ENCODE measurements around the gene LOC101059915.
"Not testable (repeated sequence)": the region's sequence is repeated elsewhere in the genome, so short reads cannot be mapped to it uniquely, and the experiment has no call there.

Gene LOC101059915

GRCh38 chrX:71669492-71669891 lies 2.1 kb downstream of the LOC101059915 start:
- H3K4me1 ChIP-seq (ENCODE audit: insufficient read depth) = no peaks in the 10 kb centered on the region
- H3K36me3 ChIP-seq = no peaks in the 10 kb centered on the region
- intact Hi-C loops (cut with DNase I) = no loop called here
- TF ChIP-seq POLR2A (IDR thresholded peaks at IDR 0.05) (no peak), CTCF (IDR thresholded peaks at IDR 0.05) (no peak), EP300 (IDR thresholded peaks at IDR 0.05) (no peak)
- H3K27ac ChIP-seq = no peak overlapping the region
- DNase-seq = no peak
- H3K27me3 ChIP-seq = no peaks in the 10 kb centered on the region
- WGBS, 3 donors = 43 to 59% (median 52%) methylated on average over 13 of the region's 13 CpGs
- H3K9me3 ChIP-seq = no peaks in the 10 kb centered on the region
- H3K4me3 ChIP-seq = no peak overlapping the region

- H3K9me3 ChIP-seq; H3K27me3 ChIP-seq; H3K27ac ChIP-seq; H3K36me3 ChIP-seq; intact Hi-C loops (cut with DNase I); H3K4me1 ChIP-seq (ENCODE audit: insufficient read depth); H3K4me3 ChIP-seq: not testable (repeated sequence)
- peak in 1 of 3 donors; percentile 33 for TF ChIP-seq CTCF (IDR thresholded peaks at IDR 0.05)
- WGBS, 3 donors = 34 to 43% (median 36%) methylated on average over 10 of the region's 10 CpGs
- peak in 2 of 5 donors; percentile 14 to 35 for DNase-seq
These were observed 2.6 kb downstream of the LOC101059915 start for GRCh38 chrX:71669947-71670346.

- Histone ChIP-seq H3K27me3 (no peaks in the 10 kb centered on the region), H3K9me3 (no peaks in the 10 kb centered on the region), H3K4me3 (no peak overlapping the region), H3K4me1 (ENCODE audit: insufficient read depth) (no peaks in the 10 kb centered on the region), H3K36me3 (no peaks in the 10 kb centered on the region), H3K27ac (no peak overlapping the region)
- TF ChIP-seq CTCF (IDR thresholded peaks at IDR 0.05) = no peak
- no peak for TF ChIP-seq EP300 (IDR thresholded peaks at IDR 0.05)
- no peak for TF ChIP-seq POLR2A (IDR thresholded peaks at IDR 0.05)
- intact Hi-C loops (cut with DNase I) = no loop called here
- peak in 1 of 5 donors; percentile 6 for DNase-seq
- WGBS, 3 donors = 72 to 79% (median 79%) methylated on average over 12 of the region's 12 CpGs
These were observed 3.9 kb downstream of the LOC101059915 start for GRCh38 chrX:71671043-71671780.

GRCh38 chrX:71671938-71672337 lies 4.6 kb downstream of the LOC101059915 start:
- Histone ChIP-seq H3K27me3 (no peaks in the 10 kb centered on the region), H3K36me3 (no peaks in the 10 kb centered on the region), H3K4me1 (ENCODE audit: insufficient read depth) (no peaks in the 10 kb centered on the region), H3K9me3 (no peaks in the 10 kb centered on the region), H3K27ac (no peak overlapping the region), H3K4me3 (no peak overlapping the region)
- intact Hi-C loops (cut with DNase I) = no loop called here
- no peak for DNase-seq
- TF ChIP-seq CTCF (IDR thresholded peaks at IDR 0.05) (no peak), EP300 (IDR thresholded peaks at IDR 0.05) (no peak), POLR2A (IDR thresholded peaks at IDR 0.05) (no peak)
- WGBS, 3 donors = 89 to 91% (median 89%) methylated on average over 11 of the region's 11 CpGs

- H3K27ac ChIP-seq; H3K4me1 ChIP-seq (ENCODE audit: insufficient read depth); intact Hi-C loops (cut with DNase I); H3K9me3 ChIP-seq; H3K4me3 ChIP-seq; H3K36me3 ChIP-seq; H3K27me3 ChIP-seq: not testable (repeated sequence)
- 93 to 97% (median 95%) methylated on average over 23 of the region's 23 CpGs for WGBS, 3 donors
- peak in 1 of 5 donors; percentile 3 for DNase-seq
These were observed 8.3 kb downstream of the LOC101059915 start for GRCh38 chrX:71675636-71676035.

GRCh38 chrX:71676068-71676795 lies 8.9 kb downstream of the LOC101059915 start:
- peak in 2 of 5 donors; percentile 11 to 22 for DNase-seq
- 83 to 88% (median 83%) methylated on average over 29 to 43 of the region's 43 CpGs for WGBS, 3 donors
- intact Hi-C loops (cut with DNase I) = not testable (repeated sequence)

GRCh38 chrX:71677195-71677594 lies 9.8 kb downstream of the LOC101059915 start:
- intact Hi-C loops (cut with DNase I); DNase-seq; H3K4me1 ChIP-seq (ENCODE audit: insufficient read depth); H3K27me3 ChIP-seq; H3K36me3 ChIP-seq; H3K4me3 ChIP-seq; H3K27ac ChIP-seq; H3K9me3 ChIP-seq: not testable (repeated sequence)
- 65 to 79% (median 74%) methylated on average over 5 to 6 of the region's 6 CpGs for WGBS, 3 donors

More at GRCh38 chrX:71676068-71676795, 8.9 kb downstream of the LOC101059915 start:
- H3K9me3 ChIP-seq; H3K4me1 ChIP-seq (ENCODE audit: insufficient read depth); H3K27me3 ChIP-seq; H3K36me3 ChIP-seq; H3K4me3 ChIP-seq; H3K27ac ChIP-seq: not testable (repeated sequence)

Data from ovary (tissue), 7 donors.